MG63 (cell line): ENCODE data around the gene MCCC2. TPM values are rescaled to one million over a fixed set of nuclear protein-coding genes. Genes with fewer than 3 reads are reported as not detected.
A peak's percentile ranks its signal among the peaks of the same experiment; 100 is the strongest.
"Not testable (repeated sequence)": the region's sequence is repeated elsewhere in the genome, so short reads cannot be mapped to it uniquely, and the experiment has no call there.

Source experiments
- DNase-seq: peaks from one replicate; pipeline ENCODE4 v3.0.0-alpha.2; 2020
- H3K27me3 ChIP-seq: fragments of 250-450 bp; sonication (Bioruptor Pico); 2 replicates; pipeline ENCODE4 v1.5.1; 2020; ENCODE audit warnings: mild to moderate bottlenecking, moderate library complexity
- H3K36me3 ChIP-seq: fragments of 250-450 bp; sonication (Bioruptor Pico); 2 replicates; pipeline ENCODE4 v1.5.1; 2020; ENCODE audit warnings: mild to moderate bottlenecking, moderate library complexity
- H3K4me3 ChIP-seq: fragments of 250-450 bp; sonication (Bioruptor Pico); 2 replicates; pipeline ENCODE4 v1.5.1; 2020; ENCODE audit warnings: mild to moderate bottlenecking, moderate library complexity
- H3K9me3 ChIP-seq: fragments of 250-450 bp; sonication (Bioruptor Pico); 2 replicates; pipeline ENCODE4 v1.5.1; 2020; ENCODE audit warnings: mild to moderate bottlenecking, moderate library complexity
- total RNA-seq: library from RNA; depleted of rRNA; stranded (reverse); fragments of >200 nt; shearing (Covaris generic); gene quantifications from 2 replicates; pipeline ENCODE4 v1.2.3, GENCODE V29; 2014; ENCODE audit warnings: low replicate concordance

Gene MCCC2
- total RNA-seq, 1 experiment from 2014 or later, result 31.9 TPM

DNA sequence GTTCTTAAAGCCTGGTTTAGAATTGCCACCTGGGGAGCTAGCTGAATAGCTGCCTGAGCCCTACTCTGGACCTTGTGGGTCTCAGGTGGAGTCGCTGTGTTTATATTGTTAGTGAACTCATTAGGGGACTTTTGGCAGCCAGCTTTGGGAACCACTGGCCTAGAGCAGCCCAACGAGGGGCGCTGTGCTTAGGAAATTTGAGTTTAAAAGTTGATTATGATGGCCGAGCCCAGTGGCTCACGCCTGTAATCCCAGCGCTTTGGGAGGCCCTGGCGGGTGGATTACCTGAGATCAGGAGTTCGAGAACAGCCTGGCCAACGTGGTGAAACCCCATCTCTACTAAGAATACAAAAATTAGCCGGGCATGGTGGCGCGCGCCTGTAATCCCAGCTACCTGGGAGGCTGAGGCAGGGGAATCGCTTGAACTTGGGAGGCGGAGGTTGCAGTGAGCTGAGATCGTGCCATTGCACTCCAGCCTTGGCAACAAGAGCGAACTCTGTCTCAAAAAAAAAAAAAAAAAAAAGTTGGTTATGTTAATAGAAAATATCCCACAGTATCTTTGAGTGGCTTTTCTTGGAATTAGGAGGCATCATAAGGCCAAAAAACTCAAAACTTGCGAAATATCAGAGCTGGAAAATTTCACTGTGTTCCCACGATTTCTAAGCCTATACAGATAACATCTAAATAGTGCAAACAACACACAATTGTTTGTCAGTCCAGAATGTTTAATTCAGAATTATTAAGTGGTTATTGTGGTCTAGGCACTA lies 809 bp downstream of the MCCC2 start:
- no peaks in the 10 kb centered on the region for H3K36me3 ChIP-seq
- no peak for DNase-seq

DNA sequence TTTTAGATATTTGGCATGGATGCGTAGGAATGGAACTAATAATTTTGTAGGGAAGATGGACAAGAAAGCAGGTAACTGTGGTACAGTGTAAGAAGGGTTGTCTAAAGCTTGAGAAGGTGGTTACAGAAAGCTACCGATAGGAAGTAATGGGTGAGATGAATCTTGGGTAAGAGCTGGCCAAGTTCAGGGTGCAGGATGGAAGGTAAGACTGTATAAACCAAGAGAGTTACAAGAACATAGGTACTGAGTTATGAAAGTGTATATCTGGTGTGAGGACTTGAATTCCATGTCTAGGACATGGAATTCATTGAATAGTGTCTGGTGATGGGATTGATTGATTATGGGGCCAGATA lies 1.4 kb downstream of the MCCC2 start:
- no peaks in the 10 kb centered on the region for H3K36me3 ChIP-seq
- H3K9me3 ChIP-seq, result no peaks in the 10 kb centered on the region
- DNase-seq, result no peak
- no peak overlapping the region for H3K4me3 ChIP-seq
- no peaks in the 10 kb centered on the region for H3K27me3 ChIP-seq

More for the DNA sequence above, 809 bp downstream of the MCCC2 start:
- Histone ChIP-seq H3K9me3 (no peaks in the 10 kb centered on the region), H3K4me3 (peak overlapping the region; percentile 87), H3K27me3 (no peaks in the 10 kb centered on the region)

DNA sequence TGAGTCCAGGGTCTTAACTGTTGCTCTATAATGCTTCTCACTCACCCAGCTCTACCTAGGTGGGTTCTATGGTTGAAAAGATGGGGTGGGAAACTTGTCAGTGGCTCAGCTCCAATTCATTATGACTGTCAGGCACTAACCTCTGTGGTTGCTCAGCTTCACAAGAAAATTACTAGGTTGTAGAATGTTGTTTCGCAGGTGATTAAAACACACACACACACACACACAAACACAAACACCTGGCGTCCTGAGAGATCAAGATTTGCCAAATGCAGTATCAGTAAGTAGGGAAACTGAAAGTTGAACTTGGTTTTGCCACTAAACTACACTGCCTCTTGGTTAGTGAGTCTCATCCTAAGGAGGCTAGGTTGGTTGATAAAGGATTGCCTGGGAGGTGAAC lies 2.8 kb downstream of the MCCC2 start:
- Histone ChIP-seq H3K4me3 (no peak overlapping the region), H3K36me3 (no peaks in the 10 kb centered on the region), H3K9me3 (no peaks in the 10 kb centered on the region), H3K27me3 (no peaks in the 10 kb centered on the region)
- no peak for DNase-seq

DNA sequence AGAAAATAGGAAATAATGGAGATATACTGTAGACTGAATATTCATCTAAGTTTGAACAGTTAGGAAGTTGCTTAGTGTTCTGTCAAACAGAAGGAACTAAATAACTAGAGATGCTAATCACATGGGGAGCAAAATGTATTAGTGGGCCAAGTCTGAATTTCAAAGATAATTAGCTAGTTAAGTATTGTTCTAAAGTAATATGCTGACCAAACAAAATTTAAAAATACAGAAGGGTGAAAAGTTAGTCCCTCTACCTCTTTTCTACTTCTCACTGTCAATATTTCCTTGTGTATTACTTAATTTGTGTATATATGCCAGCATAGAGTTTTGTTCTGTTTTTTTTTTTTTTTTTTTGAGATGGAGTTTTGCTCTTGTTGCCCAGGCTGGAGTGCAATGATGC lies 4.0 kb downstream of the MCCC2 start:
- Histone ChIP-seq H3K9me3 (no peaks in the 10 kb centered on the region), H3K4me3 (no peak overlapping the region), H3K27me3 (no peaks in the 10 kb centered on the region), H3K36me3 (no peaks in the 10 kb centered on the region; the same call in 1 of the 2 replicates)
- DNase-seq, result no peak

DNA sequence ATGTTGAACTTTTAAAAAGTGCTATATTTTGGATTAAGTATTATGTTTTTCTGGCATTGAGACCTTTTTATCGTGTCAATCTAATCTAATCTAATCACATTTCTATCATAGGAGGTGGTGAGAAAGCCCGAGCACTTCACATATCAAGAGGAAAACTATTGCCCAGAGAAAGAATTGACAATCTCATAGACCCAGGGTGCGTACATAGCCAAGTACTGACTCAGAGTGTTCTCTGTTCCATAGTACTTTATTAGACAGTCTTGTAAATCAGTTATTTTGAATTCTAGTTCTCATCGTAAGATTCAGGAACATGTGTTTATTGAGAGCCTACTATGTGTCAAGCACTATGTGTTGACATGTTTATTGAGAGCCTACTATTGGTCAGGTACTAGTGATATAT lies 9.0 kb downstream of the MCCC2 start:
- no peak for DNase-seq
- Histone ChIP-seq H3K9me3 (no peaks in the 10 kb centered on the region), H3K36me3 (peaks cover 26% of the 10 kb centered on the region), H3K4me3 (no peak overlapping the region), H3K27me3 (no peaks in the 10 kb centered on the region)

GRCh38 chr5:71597001-71597400 lies 9.9 kb downstream of the MCCC2 start:
- H3K4me3 ChIP-seq, result no peak overlapping the region
- H3K36me3 ChIP-seq, result peaks cover 26% of the 10 kb centered on the region
- no peaks in the 10 kb centered on the region for H3K9me3 ChIP-seq
- H3K27me3 ChIP-seq, result no peaks in the 10 kb centered on the region
- DNase-seq, result no peak

DNA sequence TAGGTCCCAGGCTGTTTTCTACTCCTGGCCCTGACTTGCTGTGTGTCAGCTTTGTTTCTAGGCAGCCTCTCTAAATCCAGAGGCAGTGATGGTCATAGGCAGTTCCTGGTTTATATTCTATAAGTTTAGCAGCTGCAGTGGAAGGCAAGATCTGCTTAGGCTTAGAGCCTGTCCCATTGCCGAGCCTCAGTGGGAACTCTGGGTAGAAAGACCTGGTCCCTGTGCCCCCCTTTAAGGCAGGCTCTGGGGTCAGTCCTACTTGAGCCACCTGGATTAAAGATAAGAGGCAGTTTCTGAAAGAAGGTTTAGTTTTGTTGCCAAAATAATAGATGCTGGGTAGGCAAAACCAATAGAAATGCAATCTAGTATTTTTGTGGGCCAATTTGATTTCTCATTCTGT lies 13.6 kb downstream of the MCCC2 start:
- Histone ChIP-seq H3K4me3 (no peak overlapping the region), H3K36me3 (peaks cover 36% of the 10 kb centered on the region), H3K27me3 (no peaks in the 10 kb centered on the region), H3K9me3 (no peaks in the 10 kb centered on the region)
- no peak for DNase-seq

DNA sequence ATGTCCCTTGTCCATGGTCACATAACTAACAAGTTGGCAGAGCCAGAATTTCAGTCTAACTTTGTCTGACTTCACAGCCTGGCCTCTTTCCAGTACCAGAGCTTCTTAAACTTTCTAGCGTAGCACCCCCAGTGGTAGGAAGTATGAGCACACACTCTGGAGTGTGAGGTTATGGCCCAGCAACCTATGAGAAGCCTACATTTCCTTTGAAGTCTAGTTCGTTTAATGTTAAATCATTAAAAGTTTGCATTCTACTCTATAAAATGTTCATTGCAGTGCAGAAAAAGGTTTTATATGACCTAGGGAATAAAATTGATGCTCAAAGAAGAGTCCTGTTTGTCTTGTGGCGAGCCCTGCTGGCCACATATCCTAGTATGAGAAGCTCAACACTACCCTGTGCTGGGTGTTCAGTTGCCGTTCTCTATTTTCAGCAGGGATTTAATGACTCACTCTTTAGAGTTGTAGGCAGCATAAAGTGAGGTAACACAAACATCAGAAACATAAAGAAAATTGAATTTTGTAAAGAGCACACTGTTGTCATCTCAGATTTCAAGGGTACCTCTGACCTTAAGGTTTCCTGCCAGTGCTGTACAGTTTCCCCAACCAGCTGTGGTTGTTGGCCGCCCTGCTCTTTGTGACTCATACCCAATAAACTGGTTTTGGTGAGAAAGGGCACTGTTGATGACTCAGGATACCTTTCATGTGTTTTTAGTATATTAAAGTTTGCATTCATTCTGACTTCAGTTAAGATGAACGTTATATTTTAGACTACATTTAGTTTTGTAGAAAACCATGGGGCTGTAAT lies 14.3 kb downstream of the MCCC2 start:
- Histone ChIP-seq H3K9me3 (no peaks in the 10 kb centered on the region), H3K4me3 (no peak overlapping the region), H3K27me3 (no peaks in the 10 kb centered on the region), H3K36me3 (peaks cover 37% of the 10 kb centered on the region)
- peak; percentile 92 for DNase-seq

DNA sequence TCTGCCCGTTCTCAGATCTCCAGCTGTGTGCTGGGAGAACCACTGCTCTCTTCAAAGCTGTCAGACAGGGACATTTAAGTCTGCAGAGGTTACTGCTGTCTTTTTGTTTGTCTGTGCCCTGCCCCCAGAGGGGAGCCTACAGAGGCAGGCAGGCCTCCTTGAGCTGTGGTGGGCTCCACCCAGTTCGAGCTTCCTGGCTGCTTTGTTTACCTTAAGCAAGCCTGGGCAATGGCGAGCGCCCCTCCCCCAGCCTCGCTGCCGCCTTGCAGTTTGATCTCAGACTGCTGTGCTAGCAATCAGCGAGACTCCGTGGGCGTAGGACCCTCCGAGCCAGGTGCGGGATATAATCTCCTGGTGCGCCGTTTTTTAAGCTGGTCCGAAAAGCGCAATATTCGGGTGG lies 22.8 kb downstream of the MCCC2 start:
- not testable (repeated sequence) for H3K9me3 ChIP-seq, H3K4me3 ChIP-seq, DNase-seq, H3K27me3 ChIP-seq, H3K36me3 ChIP-seq

GRCh38 chr5:71615809-71616208 lies 28.7 kb downstream of the MCCC2 start:
- Histone ChIP-seq H3K36me3 (0 out of 2 replicates have a peak, but pooled peaks cover 5% of the 10 kb centered on the region), H3K9me3 (no peaks in the 10 kb centered on the region), H3K4me3 (no peak overlapping the region), H3K27me3 (no peaks in the 10 kb centered on the region)
- DNase-seq, result no peak

DNA sequence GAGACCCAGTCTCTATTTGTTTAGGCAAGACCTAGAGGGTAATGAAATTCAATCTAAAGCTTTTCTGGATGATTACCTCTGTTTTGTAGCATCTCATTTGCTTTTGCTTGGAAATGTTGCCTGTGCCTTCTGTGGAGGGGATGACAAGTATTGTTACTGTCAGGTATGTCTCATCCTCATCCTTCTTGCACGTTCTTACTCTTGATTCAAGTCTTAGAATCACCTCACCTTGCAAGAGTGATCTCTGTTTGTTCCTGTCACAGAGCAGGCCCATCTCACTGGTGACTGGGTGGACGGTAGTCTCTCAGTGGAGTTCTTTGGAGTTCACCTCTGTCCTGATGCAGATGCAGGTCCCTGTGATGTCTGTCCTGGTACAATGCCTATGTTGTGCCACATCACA lies 33.5 kb downstream of the MCCC2 start:
- DNase-seq, result no peak
- H3K27me3 ChIP-seq, result no peaks in the 10 kb centered on the region
- no peak overlapping the region for H3K4me3 ChIP-seq
- H3K9me3 ChIP-seq, result no peaks in the 10 kb centered on the region
- 0 out of 2 replicates have a peak, but pooled peaks cover 2% of the 10 kb centered on the region for H3K36me3 ChIP-seq

GRCh38 chr5:71621268-71621667 lies 34.1 kb downstream of the MCCC2 start:
- Histone ChIP-seq H3K36me3 (no peaks in the 10 kb centered on the region), H3K4me3 (no peak overlapping the region), H3K9me3 (no peaks in the 10 kb centered on the region), H3K27me3 (no peaks in the 10 kb centered on the region)
- no peak for DNase-seq

GRCh38 chr5:71621741-71622140 lies 34.6 kb downstream of the MCCC2 start:
- Histone ChIP-seq H3K36me3 (no peaks in the 10 kb centered on the region; the same call in 1 of the 2 replicates), H3K9me3 (no peaks in the 10 kb centered on the region), H3K27me3 (no peaks in the 10 kb centered on the region), H3K4me3 (no peak overlapping the region)
- no peak for DNase-seq

GRCh38 chr5:71623221-71623794 lies 36.2 kb downstream of the MCCC2 start:
- H3K27me3 ChIP-seq, result no peaks in the 10 kb centered on the region
- no peak for DNase-seq
- H3K36me3 ChIP-seq, result peaks cover 3% of the 10 kb centered on the region; the same call in 1 of the 2 replicates
- no peaks in the 10 kb centered on the region for H3K9me3 ChIP-seq
- no peak overlapping the region for H3K4me3 ChIP-seq

- Histone ChIP-seq H3K9me3 (no peaks in the 10 kb centered on the region), H3K27me3 (no peaks in the 10 kb centered on the region), H3K36me3 (peaks cover 5% of the 10 kb centered on the region; the same call in 1 of the 2 replicates), H3K4me3 (no peak overlapping the region)
- no peak for DNase-seq
These were observed 42.8 kb downstream of the MCCC2 start for GRCh38 chr5:71629950-71630349.

DNA sequence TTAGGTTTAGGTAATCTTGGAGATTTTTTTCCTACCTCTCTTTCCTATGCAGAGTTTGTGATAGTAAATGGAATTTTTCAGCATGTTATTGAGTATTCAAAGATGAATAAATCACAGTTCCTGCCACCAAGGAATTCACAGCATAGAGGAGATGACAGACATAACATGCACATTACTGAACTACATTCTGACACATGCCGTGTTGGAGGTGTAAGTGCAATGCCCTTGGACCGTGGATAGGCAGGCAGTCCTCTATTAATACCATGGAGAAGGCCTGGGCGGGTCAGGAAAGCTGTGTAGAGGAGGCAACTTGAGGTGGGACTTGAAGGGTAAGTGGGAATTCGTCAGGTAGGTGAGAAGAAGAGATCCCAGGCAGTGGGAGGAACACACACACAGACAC lies 43.9 kb downstream of the MCCC2 start:
- peaks cover 10% of the 10 kb centered on the region; the same call in 1 of the 2 replicates for H3K36me3 ChIP-seq
- no peak for DNase-seq
- H3K9me3 ChIP-seq, result no peaks in the 10 kb centered on the region
- no peak overlapping the region for H3K4me3 ChIP-seq
- no peaks in the 10 kb centered on the region for H3K27me3 ChIP-seq

DNA sequence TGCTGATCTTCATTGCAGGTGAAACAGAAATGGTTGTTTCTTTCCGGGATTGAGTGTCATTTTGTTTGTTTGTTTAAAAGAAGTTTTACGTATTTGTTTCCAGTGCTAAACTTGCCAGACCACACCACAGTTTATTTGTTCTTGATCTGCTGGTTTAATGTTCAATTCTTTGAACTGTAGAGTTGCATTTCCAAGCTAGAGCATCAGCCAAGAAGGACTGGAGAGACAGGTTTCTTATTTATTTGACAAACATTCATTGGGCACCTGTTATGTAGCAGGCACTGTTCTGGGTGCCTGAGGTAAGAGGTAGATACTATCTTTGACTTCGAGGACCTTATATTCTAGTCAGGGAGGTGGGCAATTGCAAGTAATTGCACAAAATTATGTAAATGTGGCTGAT lies 45.0 kb downstream of the MCCC2 start:
- no peak for DNase-seq
- no peak overlapping the region for H3K4me3 ChIP-seq
- H3K27me3 ChIP-seq, result no peaks in the 10 kb centered on the region
- H3K36me3 ChIP-seq, result peaks cover 12% of the 10 kb centered on the region
- no peaks in the 10 kb centered on the region for H3K9me3 ChIP-seq
